ENCODE results near the gene NUP210L. TPM values are rescaled to one million over a fixed set of nuclear protein-coding genes. Genes with fewer than 3 reads are reported as not detected.
A peak's percentile ranks its signal among the peaks of the same experiment; 100 is the strongest.

Gene NUP210L
- total and polyA plus RNA-seq, 9 of the 15 experiments (the other 6 are each of a cell fraction or from before 2014, with no cell fraction given), result 0.01 to 0.04 TPM; not detected in 7

- TF ChIP-seq ZNF280B (CRISPR knock-in tag; IDR thresholded peaks at IDR 0.05), result no peak
- no peak for TF ChIP-seq LCOR (CRISPR knock-in tag; IDR thresholded peaks at IDR 0.05)
- TF ChIP-seq BRD4 (IDR thresholded peaks at IDR 0.05), result no peak
- TF ChIP-seq HMG20B (CRISPR knock-in tag; IDR thresholded peaks at IDR 0.05), result no peak
- TF ChIP-seq RBM34 (IDR thresholded peaks at IDR 0.05; ENCODE audit: borderline replicate concordance, insufficient read depth, low read length), result no peak
- no peak for TF ChIP-seq MAX (CRISPR knock-in tag; IDR thresholded peaks at IDR 0.05)
- TF ChIP-seq SREBF2 (CRISPR knock-in tag; IDR thresholded peaks at IDR 0.05), result no peak
- TF ChIP-seq POLR2H (tag; IDR thresholded peaks at IDR 0.05; ENCODE audit: low read depth), result no peak
- no peak for TF ChIP-seq ZBTB26 (CRISPR knock-in tag; IDR thresholded peaks at IDR 0.05)
- TF ChIP-seq ZZZ3 (IDR thresholded peaks at IDR 0.05), result no peak
- peak; percentile 1 for TF ChIP-seq KDM5B (IDR thresholded peaks at IDR 0.05; ENCODE audit: insufficient replicate concordance, low read depth, low read length)
- TF ChIP-seq ETV1 (tag; conservative IDR thresholded peaks at IDR 0.05; ENCODE audit: low read depth), result peak; percentile 67
- TF ChIP-seq FOXJ2 (tag; IDR thresholded peaks at IDR 0.05), result no peak
- no peak for TF ChIP-seq CUX1 (CRISPR knock-in tag; IDR thresholded peaks at IDR 0.05)
- 0 out of 2 replicates have a peak, but pooled peaks have one; percentile 40 for TF ChIP-seq SMARCA5 (IDR thresholded peaks at IDR 0.05)
- TF ChIP-seq RUNX1 (IDR thresholded peaks at IDR 0.05; ENCODE audit: low read depth), result 0 out of 2 replicates have a peak, but pooled peaks have one; percentile 34
- TF ChIP-seq L3MBTL2 (IDR thresholded peaks at IDR 0.05), result 0 out of 2 replicates have a peak, but pooled peaks have one; percentile 5
Observed at GRCh38 chr1:153945131-153945794, 209.6 kb downstream of the NUP210L start (continued).

Measured in K562 (cell line).